ENCODE measurements around the gene MTCH2. TPM values are rescaled to one million over a fixed set of nuclear protein-coding genes. Genes with fewer than 3 reads are reported as not detected.
"Not testable (repeated sequence)": the region's sequence is repeated elsewhere in the genome, so short reads cannot be mapped to it uniquely, and the experiment has no call there.

Gene MTCH2
- total RNA-seq, 2 donors from 2014 or later: 48.4 to 56.8 TPM

DNA sequence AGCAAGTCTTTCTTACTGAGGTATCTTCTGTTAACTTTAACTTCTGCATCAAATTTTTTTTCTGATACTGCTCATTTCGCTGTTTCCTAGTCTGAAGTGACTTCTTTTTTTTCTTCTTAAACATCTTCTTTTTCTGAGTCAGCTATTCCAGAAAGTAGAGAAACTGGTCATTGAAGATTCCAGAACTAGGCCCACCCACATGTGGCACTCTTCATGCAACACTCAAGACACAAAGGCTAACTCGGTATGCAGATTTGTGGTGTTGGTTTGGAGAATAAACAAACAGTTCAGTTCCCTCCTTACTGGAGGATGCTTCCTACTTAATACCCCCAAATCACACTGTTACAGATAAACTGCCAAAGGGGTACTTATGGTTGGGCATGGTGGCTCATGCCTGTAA is 25.2 kb upstream of the MTCH2 start:
- TF ChIP-seq POLR2A (IDR thresholded peaks at IDR 0.05) (no peak), POLR2AphosphoS5 (IDR thresholded peaks at IDR 0.05) (no peak), CTCF (IDR thresholded peaks at IDR 0.05) (no peak)
- DNase-seq (ENCODE audit: low spot score): no peak
- intact Hi-C loops (cut with DNase I): no loop called here
- no peaks in the 10 kb centered on the region for H3K36me3 ChIP-seq
- no peaks in the 10 kb centered on the region for H3K4me1 ChIP-seq (replicated peaks)
- H3K27ac ChIP-seq: no peak overlapping the region
- H3K4me3 ChIP-seq: no peak overlapping the region
- H3K27me3 ChIP-seq (replicated peaks; ENCODE audit: insufficient read depth): no peaks in the 10 kb centered on the region
- no peaks in the 10 kb centered on the region for H3K9me3 ChIP-seq
- 71% methylated on average over 2 of the region's 2 CpGs for WGBS

GRCh38 chr11:47667135-47667534 is 24.8 kb upstream of the MTCH2 start:
- intact Hi-C loops (cut with DNase I): no loop called here
- WGBS: 71% methylated on average over 4 of the region's 4 CpGs
- no peaks in the 10 kb centered on the region for H3K4me1 ChIP-seq (replicated peaks)
- no peak overlapping the region for H3K4me3 ChIP-seq
- H3K9me3 ChIP-seq: no peaks in the 10 kb centered on the region
- H3K27me3 ChIP-seq (replicated peaks; ENCODE audit: insufficient read depth): no peaks in the 10 kb centered on the region
- no peak overlapping the region for H3K27ac ChIP-seq
- H3K36me3 ChIP-seq: no peaks in the 10 kb centered on the region
- no peak for DNase-seq (ENCODE audit: low spot score)
- TF ChIP-seq CTCF (IDR thresholded peaks at IDR 0.05): no peak
- no peak for TF ChIP-seq POLR2A (IDR thresholded peaks at IDR 0.05)
- TF ChIP-seq POLR2AphosphoS5 (IDR thresholded peaks at IDR 0.05): no peak

- H3K9me3 ChIP-seq; intact Hi-C loops (cut with DNase I); H3K27ac ChIP-seq; H3K36me3 ChIP-seq; DNase-seq (ENCODE audit: low spot score); H3K27me3 ChIP-seq (replicated peaks; ENCODE audit: insufficient read depth); H3K4me1 ChIP-seq (replicated peaks); H3K4me3 ChIP-seq: not testable (repeated sequence)
- 95% methylated on average over 4 of the region's 4 CpGs for WGBS
These were observed 22.6 kb upstream of the MTCH2 start for GRCh38 chr11:47664936-47665335.

- Histone ChIP-seq H3K4me1 (replicated peaks) (no peaks in the 10 kb centered on the region), H3K4me3 (no peak overlapping the region), H3K27ac (no peak overlapping the region), H3K27me3 (replicated peaks; ENCODE audit: insufficient read depth) (no peaks in the 10 kb centered on the region), H3K9me3 (no peaks in the 10 kb centered on the region), H3K36me3 (no peaks in the 10 kb centered on the region)
- WGBS: 97% methylated on average over 2 of the region's 2 CpGs
- intact Hi-C loops (cut with DNase I): no loop called here
- DNase-seq (ENCODE audit: low spot score): no peak
- no peak for TF ChIP-seq POLR2A (IDR thresholded peaks at IDR 0.05)
- no peak for TF ChIP-seq CTCF (IDR thresholded peaks at IDR 0.05)
- TF ChIP-seq POLR2AphosphoS5 (IDR thresholded peaks at IDR 0.05): no peak
These were observed 18.9 kb upstream of the MTCH2 start for GRCh38 chr11:47661245-47661644.

DNA sequence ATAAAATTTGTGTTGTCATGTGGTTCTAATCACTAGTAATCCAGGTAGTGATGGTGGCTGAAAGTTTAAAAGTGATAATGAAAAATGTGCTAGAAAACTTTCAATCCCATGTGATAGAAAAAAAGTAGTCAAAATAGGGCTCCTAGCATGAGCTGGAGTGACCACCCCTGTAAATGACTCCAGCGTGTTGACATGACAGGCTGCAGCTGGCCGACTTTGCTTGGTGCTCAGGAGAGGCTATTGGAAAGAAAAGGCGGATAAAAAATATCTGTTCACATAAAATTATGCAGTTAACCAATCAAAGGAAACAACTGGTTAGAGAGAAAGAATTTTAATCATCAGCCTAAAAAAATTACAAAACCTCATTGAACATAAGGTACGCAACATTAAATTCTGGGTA is 16.9 kb upstream of the MTCH2 start:
- intact Hi-C loops (cut with DNase I): no loop called here
- no peak for TF ChIP-seq POLR2AphosphoS5 (IDR thresholded peaks at IDR 0.05)
- no peak for TF ChIP-seq POLR2A (IDR thresholded peaks at IDR 0.05)
- TF ChIP-seq CTCF (IDR thresholded peaks at IDR 0.05): no peak
- H3K27ac ChIP-seq: no peak overlapping the region
- no peaks in the 10 kb centered on the region for H3K36me3 ChIP-seq
- no peak overlapping the region for H3K4me3 ChIP-seq
- no peaks in the 10 kb centered on the region for H3K27me3 ChIP-seq (replicated peaks; ENCODE audit: insufficient read depth)
- DNase-seq (ENCODE audit: low spot score): no peak
- no peaks in the 10 kb centered on the region for H3K4me1 ChIP-seq (replicated peaks)
- H3K9me3 ChIP-seq: no peaks in the 10 kb centered on the region
- 60% methylated on average over 4 of the region's 4 CpGs for WGBS
